TTC549 (cell line): ENCODE data around the gene RNF125.
"Not testable (repeated sequence)": the region's sequence is repeated elsewhere in the genome, so short reads cannot be mapped to it uniquely, and the experiment has no call there.

Experiments
- FAIRE-seq: peaks from 2 replicates; lab custom pipeline; 2012; peaks lifted over from hg19 to GRCh38; lab: Jason Lieb, UNC

Gene RNF125

GRCh38 chr18:32025744-32026143 is 7.1 kb downstream of the RNF125 start:
- FAIRE-seq = no peak

- no peak for FAIRE-seq
These were observed 8.0 kb downstream of the RNF125 start for GRCh38 chr18:32026491-32027086.

- no peak for FAIRE-seq
These were observed 10.9 kb downstream of the RNF125 start for GRCh38 chr18:32029558-32029957.

GRCh38 chr18:32032609-32033008 is 14.0 kb downstream of the RNF125 start:
- no peak for FAIRE-seq

- no peak for FAIRE-seq
These were observed 18.0 kb downstream of the RNF125 start for GRCh38 chr18:32036506-32037180.

GRCh38 chr18:32037616-32038015 is 19.0 kb downstream of the RNF125 start:
- FAIRE-seq = no peak

- no peak for FAIRE-seq
These were observed 22.3 kb downstream of the RNF125 start for GRCh38 chr18:32040936-32041335.

- no peak for FAIRE-seq
These were observed 23.7 kb downstream of the RNF125 start for GRCh38 chr18:32042337-32042736.

GRCh38 chr18:32048507-32049091 is 30.0 kb downstream of the RNF125 start:
- no peak for FAIRE-seq

GRCh38 chr18:32049393-32050171 is 31.0 kb downstream of the RNF125 start:
- FAIRE-seq = no peak

- FAIRE-seq = no peak
These were observed 38.2 kb downstream of the RNF125 start for GRCh38 chr18:32056613-32057358.

- FAIRE-seq = no peak
These were observed 39.1 kb downstream of the RNF125 start for GRCh38 chr18:32057624-32058165.

GRCh38 chr18:32060026-32060425 is 41.4 kb downstream of the RNF125 start:
- no peak for FAIRE-seq

GRCh38 chr18:32067375-32068167 is 48.9 kb downstream of the RNF125 start:
- FAIRE-seq = no peak

- no peak for FAIRE-seq
These were observed 53.7 kb downstream of the RNF125 start for GRCh38 chr18:32072321-32072720.

- no peak for FAIRE-seq
These were observed 55.6 kb downstream of the RNF125 start for GRCh38 chr18:32074206-32074605.

GRCh38 chr18:32078845-32079244 is 60.2 kb downstream of the RNF125 start:
- FAIRE-seq = no peak

GRCh38 chr18:32081881-32082280 is 63.3 kb downstream of the RNF125 start:
- FAIRE-seq = no peak

GRCh38 chr18:32083781-32084180 is 65.2 kb downstream of the RNF125 start:
- no peak for FAIRE-seq

- FAIRE-seq = no peak
These were observed 68.3 kb downstream of the RNF125 start for GRCh38 chr18:32086881-32087280.

- not testable (repeated sequence) for FAIRE-seq
These were observed 72.2 kb downstream of the RNF125 start for GRCh38 chr18:32090831-32091230.
